ENCODE measurements around the gene RBCK1. TPM values are rescaled to one million over a fixed set of nuclear protein-coding genes. Genes with fewer than 3 reads are reported as not detected.
"Not testable (repeated sequence)": the region's sequence is repeated elsewhere in the genome, so short reads cannot be mapped to it uniquely, and the experiment has no call there.

Gene RBCK1
- total RNA-seq, 4 donors from 2014 or later, result 63.6 to 85.3 (median 78.5) TPM

DNA sequence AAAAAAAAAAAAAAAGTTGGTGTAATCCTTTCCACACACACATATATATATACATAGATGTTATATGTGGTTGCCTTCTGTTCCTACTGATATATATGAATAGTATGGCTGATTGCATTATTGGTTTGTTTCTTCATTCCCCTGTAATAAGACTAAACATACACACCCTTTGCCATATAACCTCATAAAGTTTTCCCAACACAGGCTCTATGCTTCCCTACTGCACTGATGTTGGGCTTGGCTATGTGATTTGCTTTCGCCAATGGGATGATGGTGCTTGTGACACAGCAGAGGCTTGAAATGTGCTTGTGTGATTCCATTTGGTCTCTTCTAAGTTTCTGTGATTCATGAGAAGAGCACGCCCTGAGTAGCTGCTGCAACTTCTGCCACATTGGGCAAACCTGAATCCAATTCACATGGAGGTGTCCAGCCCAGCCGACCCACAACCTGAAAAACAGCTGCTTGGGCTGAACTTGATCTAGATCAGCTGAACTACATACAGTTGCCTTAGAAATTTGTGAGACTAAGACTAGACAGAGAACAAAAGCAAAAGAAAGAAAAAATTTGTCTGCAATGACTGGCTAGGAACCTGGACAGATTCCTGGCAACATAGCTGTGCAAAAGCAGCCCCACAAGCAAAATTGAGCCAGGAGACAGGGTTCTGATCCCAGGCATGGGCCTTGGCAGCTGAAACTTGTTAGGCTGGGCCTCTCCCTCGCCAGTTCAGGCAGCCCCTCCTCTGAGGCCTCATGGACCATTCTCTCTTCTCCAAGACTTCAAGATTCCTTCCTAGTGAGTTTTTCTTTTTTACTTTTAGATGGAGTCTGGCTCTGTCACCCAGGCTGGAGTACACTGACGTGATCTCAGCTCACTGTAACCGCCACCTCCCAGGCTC is 67.6 kb downstream of the RBCK1 start:
- H3K27me3 ChIP-seq, result no peaks in the 10 kb centered on the region
- H3K27ac ChIP-seq, result no peak overlapping the region
- TF ChIP-seq POLR2AphosphoS5 (IDR thresholded peaks at IDR 0.05) (no peak), EP300 (IDR thresholded peaks at IDR 0.05) (no peak), POLR2A (IDR thresholded peaks at IDR 0.05) (no peak)
- DNase-seq (ENCODE audit: low spot score in 2 of 2), result no peak
- H3K4me1 ChIP-seq, result no peaks in the 10 kb centered on the region
- no peak overlapping the region for H3K4me3 ChIP-seq
- H3K36me3 ChIP-seq, result no peaks in the 10 kb centered on the region
- 74% methylated on average over 6 of the region's 6 CpGs for WGBS
- no peaks in the 10 kb centered on the region for H3K9me3 ChIP-seq

DNA sequence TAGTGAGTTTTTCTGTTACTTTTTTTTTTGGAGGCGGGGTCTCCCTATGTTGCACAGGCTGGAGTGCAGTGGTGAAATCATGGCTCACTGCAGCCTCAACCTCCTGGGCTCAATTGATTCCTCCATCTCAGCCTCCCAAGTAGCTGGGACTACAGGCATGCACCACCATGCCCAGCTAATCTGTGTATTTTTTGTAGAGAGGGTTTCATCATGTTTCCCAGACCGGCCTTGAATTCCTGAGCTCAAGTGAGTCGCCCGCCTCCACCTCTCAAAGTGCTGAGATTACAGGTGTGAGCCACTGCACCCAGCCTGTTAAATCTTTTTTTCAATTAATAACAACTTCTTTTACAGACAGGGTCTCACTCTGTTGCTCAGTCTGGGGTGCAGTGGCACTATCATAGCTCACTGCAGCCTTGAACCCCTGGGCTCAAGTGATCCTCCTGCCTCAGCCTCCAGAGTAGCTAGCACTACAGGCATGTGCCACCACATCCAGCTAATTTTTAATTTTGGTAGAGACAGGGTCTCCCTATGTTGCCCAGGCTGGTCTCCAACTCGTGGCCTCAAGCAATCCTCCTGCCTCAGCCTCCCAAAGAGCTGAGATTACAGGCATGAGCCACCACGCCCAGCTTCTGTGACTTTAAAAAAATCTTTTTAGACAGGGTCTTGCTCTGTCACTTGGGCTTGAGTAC is 68.6 kb downstream of the RBCK1 start:
- WGBS, result 96% methylated on average over 6 of the region's 6 CpGs
- not testable (repeated sequence) for H3K4me3 ChIP-seq; DNase-seq (ENCODE audit: low spot score in 2 of 2); H3K4me1 ChIP-seq; H3K27me3 ChIP-seq; H3K36me3 ChIP-seq; H3K27ac ChIP-seq; H3K9me3 ChIP-seq

DNA sequence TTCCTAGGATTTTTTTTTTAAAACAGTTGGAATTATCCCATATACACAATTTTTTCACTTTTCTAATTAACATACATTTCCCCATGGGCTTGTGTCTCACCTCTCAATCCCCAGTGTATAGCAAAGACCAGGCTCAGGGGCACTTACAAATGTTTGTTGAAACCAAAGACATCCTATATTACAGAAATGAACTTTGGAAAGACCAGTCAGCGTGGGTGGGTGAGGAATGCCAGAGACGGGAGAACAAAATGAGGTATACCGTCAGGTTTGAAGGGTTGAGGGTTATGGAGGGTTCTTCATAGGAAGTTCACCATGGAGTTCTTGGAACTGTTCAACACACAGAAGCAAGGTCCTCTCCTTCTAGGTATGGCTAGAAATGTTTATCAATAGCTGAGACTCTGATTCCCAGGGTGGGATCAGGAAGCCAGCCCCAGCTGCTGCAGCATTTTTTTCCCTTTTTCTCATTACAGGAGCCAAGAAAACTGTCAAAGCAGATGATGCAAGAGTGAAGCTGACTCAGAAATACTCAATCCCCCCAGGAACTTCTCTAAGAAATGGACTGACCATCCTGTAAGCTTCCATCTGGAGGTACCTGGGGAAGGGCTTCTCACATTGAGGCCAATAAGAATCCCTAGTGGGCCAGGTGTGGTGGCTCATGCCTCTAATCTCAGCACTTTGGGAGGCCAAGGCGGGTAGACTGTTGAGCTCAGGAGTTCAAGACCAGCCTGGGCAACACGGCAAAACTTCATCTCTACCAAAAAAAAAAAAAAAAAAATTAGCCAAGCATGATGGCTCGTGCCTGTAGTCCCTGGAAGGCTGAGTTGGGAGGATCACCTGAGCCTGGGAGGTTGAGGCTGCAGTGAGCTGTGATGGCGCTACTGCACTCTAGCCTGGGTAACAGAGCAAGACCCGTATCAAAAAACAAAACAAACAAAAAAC is 70.2 kb downstream of the RBCK1 start:
- DNase-seq (ENCODE audit: low spot score in 2 of 2), result no peak
- peaks cover 21% of the 10 kb centered on the region for H3K36me3 ChIP-seq
- TF ChIP-seq POLR2AphosphoS5 (IDR thresholded peaks at IDR 0.05) (no peak), EP300 (IDR thresholded peaks at IDR 0.05) (no peak)
- H3K27me3 ChIP-seq, result no peaks in the 10 kb centered on the region
- no peak overlapping the region for H3K4me3 ChIP-seq
- no peaks in the 10 kb centered on the region for H3K9me3 ChIP-seq
- no peak overlapping the region for H3K27ac ChIP-seq
- no peaks in the 10 kb centered on the region for H3K4me1 ChIP-seq
- 84% methylated on average over 8 of the region's 8 CpGs for WGBS

DNA sequence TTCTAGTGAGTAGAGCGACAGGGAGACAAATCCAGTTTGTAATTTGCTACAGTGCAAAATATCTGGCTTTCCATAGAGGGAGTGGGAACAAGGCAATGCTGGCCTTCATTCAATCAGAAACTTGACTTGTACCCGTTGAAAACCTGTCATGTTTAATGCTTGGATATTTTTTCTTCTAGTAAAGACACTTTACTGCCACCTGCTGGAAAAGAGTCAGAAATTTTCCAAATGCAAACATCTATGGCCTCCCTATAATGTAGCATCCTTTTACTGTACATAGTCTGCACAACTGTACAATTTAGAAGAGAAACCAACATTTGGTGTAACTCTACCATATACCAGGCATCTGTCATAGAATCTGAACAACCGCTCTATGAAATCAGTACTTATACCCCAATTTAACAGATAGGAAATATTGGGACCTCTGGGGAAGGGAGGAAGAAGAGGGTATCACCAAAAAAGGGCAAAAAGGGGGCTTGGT is 70.9 kb downstream of the RBCK1 start:
- no peak overlapping the region for H3K4me3 ChIP-seq
- H3K9me3 ChIP-seq, result no peaks in the 10 kb centered on the region
- H3K36me3 ChIP-seq, result peaks cover 28% of the 10 kb centered on the region
- H3K27ac ChIP-seq, result no peak overlapping the region
- H3K4me1 ChIP-seq, result no peaks in the 10 kb centered on the region
- no peaks in the 10 kb centered on the region for H3K27me3 ChIP-seq
- no peak for DNase-seq (ENCODE audit: low spot score in 2 of 2)
- no peak for TF ChIP-seq POLR2A (IDR thresholded peaks at IDR 0.05)
- TF ChIP-seq, protein P1, sequence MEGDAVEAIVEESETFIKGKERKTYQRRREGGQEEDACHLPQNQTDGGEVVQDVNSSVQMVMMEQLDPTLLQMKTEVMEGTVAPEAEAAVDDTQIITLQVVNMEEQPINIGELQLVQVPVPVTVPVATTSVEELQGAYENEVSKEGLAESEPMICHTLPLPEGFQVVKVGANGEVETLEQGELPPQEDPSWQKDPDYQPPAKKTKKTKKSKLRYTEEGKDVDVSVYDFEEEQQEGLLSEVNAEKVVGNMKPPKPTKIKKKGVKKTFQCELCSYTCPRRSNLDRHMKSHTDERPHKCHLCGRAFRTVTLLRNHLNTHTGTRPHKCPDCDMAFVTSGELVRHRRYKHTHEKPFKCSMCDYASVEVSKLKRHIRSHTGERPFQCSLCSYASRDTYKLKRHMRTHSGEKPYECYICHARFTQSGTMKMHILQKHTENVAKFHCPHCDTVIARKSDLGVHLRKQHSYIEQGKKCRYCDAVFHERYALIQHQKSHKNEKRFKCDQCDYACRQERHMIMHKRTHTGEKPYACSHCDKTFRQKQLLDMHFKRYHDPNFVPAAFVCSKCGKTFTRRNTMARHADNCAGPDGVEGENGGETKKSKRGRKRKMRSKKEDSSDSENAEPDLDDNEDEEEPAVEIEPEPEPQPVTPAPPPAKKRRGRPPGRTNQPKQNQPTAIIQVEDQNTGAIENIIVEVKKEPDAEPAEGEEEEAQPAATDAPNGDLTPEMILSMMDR (IDR thresholded peaks at IDR 0.05), result peak; percentile 28 to 36
- 52% methylated on average over 3 of the region's 3 CpGs for WGBS

DNA sequence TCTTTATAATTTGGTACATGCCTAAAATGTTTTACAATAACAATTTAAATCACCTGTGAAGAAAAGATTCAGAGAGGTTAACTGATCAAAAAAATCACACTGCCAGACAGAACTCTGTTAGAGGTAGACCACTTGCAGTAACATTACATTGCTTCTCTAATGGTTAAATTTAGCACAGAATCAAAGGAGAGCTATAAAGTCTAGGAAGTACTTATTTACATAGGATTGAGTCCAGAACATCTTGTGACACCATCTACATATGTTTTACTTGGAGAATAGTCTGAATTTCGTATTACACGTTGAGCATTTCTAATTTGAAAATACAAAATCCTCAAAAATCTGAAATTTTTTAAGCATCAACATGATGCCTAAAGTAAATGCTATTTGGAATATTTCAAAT is 71.4 kb downstream of the RBCK1 start:
- H3K4me3 ChIP-seq, result no peak overlapping the region
- WGBS, result 70% methylated on average over 2 of the region's 2 CpGs
- H3K36me3 ChIP-seq, result peaks cover 33% of the 10 kb centered on the region
- TF ChIP-seq POLR2AphosphoS5 (IDR thresholded peaks at IDR 0.05), result no peak
- no peak overlapping the region for H3K27ac ChIP-seq
- no peaks in the 10 kb centered on the region for H3K4me1 ChIP-seq
- no peaks in the 10 kb centered on the region for H3K9me3 ChIP-seq
- H3K27me3 ChIP-seq, result no peaks in the 10 kb centered on the region
- DNase-seq (ENCODE audit: low spot score in 2 of 2), result no peak

DNA sequence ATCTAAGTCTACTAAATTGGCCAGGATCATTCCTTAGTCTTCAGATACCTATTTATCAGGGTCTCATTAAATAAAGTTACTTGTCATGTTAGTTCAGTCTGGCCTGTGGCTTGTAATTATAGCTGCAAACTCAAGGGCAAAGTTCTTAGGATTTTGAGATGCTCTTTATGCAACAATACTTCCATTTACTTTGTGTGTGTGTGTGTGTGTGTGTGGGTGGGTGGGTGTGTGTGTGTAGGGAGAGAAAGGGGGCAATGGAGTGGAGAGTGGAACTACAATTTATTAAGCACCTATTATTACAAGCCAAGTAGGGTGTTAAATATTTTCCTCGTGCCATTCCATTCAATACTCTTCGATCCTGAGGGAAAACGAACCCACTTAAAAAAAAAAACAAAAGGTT is 71.9 kb downstream of the RBCK1 start:
- no peak for DNase-seq (ENCODE audit: low spot score in 2 of 2)
- no peak overlapping the region for H3K4me3 ChIP-seq
- H3K27ac ChIP-seq, result no peak overlapping the region
- H3K36me3 ChIP-seq, result peaks cover 34% of the 10 kb centered on the region
- TF ChIP-seq POLR2AphosphoS5 (IDR thresholded peaks at IDR 0.05), result no peak
- no peak for TF ChIP-seq POLR2A (IDR thresholded peaks at IDR 0.05)
- no peak for TF ChIP-seq EP300 (IDR thresholded peaks at IDR 0.05)
- TF ChIP-seq, protein P1 (IDR thresholded peaks at IDR 0.05), result no peak
- no peaks in the 10 kb centered on the region for H3K9me3 ChIP-seq
- 56% methylated on average over 3 of the region's 3 CpGs for WGBS
- H3K4me1 ChIP-seq, result no peaks in the 10 kb centered on the region
- H3K27me3 ChIP-seq, result no peaks in the 10 kb centered on the region
